Fibroblast of pulmonary artery (primary cell): Measurements from ENCODE around the gene CACNA1I.

Experiments used
- DNase-seq: peaks from one replicate; pipeline ENCODE4 v3.0.0-alpha.2; 2010; ENCODE audit warnings: low read depth
- H3K4me3 ChIP-seq: replicated peaks from 2 replicates; pipeline ENCODE4 v1.5.1; 2011; ENCODE audit warnings: low read depth, mild to moderate bottlenecking, control low read depth, low read length, moderate library complexity
- CTCF ChIP-seq: IDR thresholded peaks from 2 replicates; pipeline ENCODE4 v1.5.1; 2011; ENCODE audit warnings: mild to moderate bottlenecking, control low read depth, low read length, inconsistent platforms; ENCODE audit errors: missing control alignments

Gene CACNA1I

GRCh38 chr22:39651053-39651996 lies 80.8 kb downstream of the CACNA1I start:
- peak; percentile 31 for DNase-seq
- no peak overlapping the region for H3K4me3 ChIP-seq
- TF ChIP-seq CTCF, result no peak

- H3K4me3 ChIP-seq, result no peak overlapping the region
- DNase-seq, result no peak
- TF ChIP-seq CTCF, result no peak
Observed at GRCh38 chr22:39652990-39653786, 82.6 kb downstream of the CACNA1I start.

- no peak for DNase-seq
- no peak for TF ChIP-seq CTCF
- no peak overlapping the region for H3K4me3 ChIP-seq
Observed at GRCh38 chr22:39653787-39654077, 83.2 kb downstream of the CACNA1I start.

GRCh38 chr22:39654131-39654926 lies 83.8 kb downstream of the CACNA1I start:
- no peak for DNase-seq
- no peak overlapping the region for H3K4me3 ChIP-seq
- TF ChIP-seq CTCF, result no peak

GRCh38 chr22:39655004-39655579 lies 84.5 kb downstream of the CACNA1I start:
- DNase-seq, result no peak
- H3K4me3 ChIP-seq, result no peak overlapping the region
- peak; percentile 14 for TF ChIP-seq CTCF

GRCh38 chr22:39655831-39656230 lies 85.3 kb downstream of the CACNA1I start:
- no peak overlapping the region for H3K4me3 ChIP-seq
- TF ChIP-seq CTCF, result no peak
- no peak for DNase-seq
